Neural progenitor cell (in vitro differentiated cells): ENCODE data around the gene CASP9. TPM values are rescaled to one million over a fixed set of nuclear protein-coding genes. Genes with fewer than 3 reads are reported as not detected.

Experiments
- DNase-seq: peaks from one replicate; pipeline ENCODE4 v3.0.0-alpha.2; 2016; ENCODE audit warnings: low spot score
- H2AFZ ChIP-seq: fragments of 200-600 bp; sonication (generic); replicated peaks from 2 replicates; pipeline ENCODE4 v1.6.1; 2016; ENCODE audit warnings: antibody characterized with exemption
- H3F3A ChIP-seq: fragments of 200-600 bp; sonication (generic); 2 replicates; pipeline ENCODE4 v1.6.1; 2016; ENCODE audit warnings: antibody characterized with exemption, low read depth
- H3K27ac ChIP-seq: fragments of 200-600 bp; sonication (generic); 2 replicates; pipeline ENCODE4 v1.5.1; 2016; ENCODE audit warnings: mild to moderate bottlenecking
- H3K27me3 ChIP-seq: fragments of 200-600 bp; sonication (generic); 2 replicates; pipeline ENCODE4 v1.6.1; 2016; ENCODE audit warnings: mild to moderate bottlenecking, moderate library complexity
- H3K36me3 ChIP-seq: fragments of 200-600 bp; sonication (generic); 2 replicates; pipeline ENCODE4 v1.5.1; 2016
- H3K4me1 ChIP-seq: fragments of 200-600 bp; sonication (generic); 2 replicates; pipeline ENCODE4 v1.6.1; 2016; ENCODE audit warnings: mixed run types
- H3K4me2 ChIP-seq: fragments of 200-600 bp; sonication (generic); 2 replicates; pipeline ENCODE4 v1.6.1; 2016
- H3K4me3 ChIP-seq: fragments of 200-600 bp; sonication (generic); 2 replicates; pipeline ENCODE4 v1.5.1; 2016
- H3K79me2 ChIP-seq: fragments of 200-600 bp; sonication (generic); 2 replicates; pipeline ENCODE4 v1.6.1; 2016; ENCODE audit warnings: low read depth
- H3K9ac ChIP-seq: fragments of 200-600 bp; sonication (generic); 2 replicates; pipeline ENCODE4 v1.6.1; 2016
- H3K9me3 ChIP-seq: fragments of 200-600 bp; sonication (generic); 2 replicates; pipeline ENCODE4 v1.5.1; 2016; ENCODE audit warnings: low read depth
- H4K20me1 ChIP-seq: fragments of 200-600 bp; sonication (generic); 2 replicates; pipeline ENCODE4 v1.6.1; 2016; ENCODE audit warnings: low read depth
- H3K27ac Mint-ChIP-seq: 3 replicates; pipeline ENCODE4 v1.8.0; 2021; ENCODE audit warnings: mixed read lengths
- H3K27me3 Mint-ChIP-seq: 2 replicates; pipeline ENCODE4 v1.8.0; 2022; ENCODE audit warnings: low read depth, mild to moderate bottlenecking, inconsistent platforms, moderate library complexity, mixed read lengths; ENCODE audit not compliant: insufficient read depth
- H3K36me3 Mint-ChIP-seq: 3 replicates; pipeline ENCODE4 v1.8.0; 2021; ENCODE audit warnings: mixed read lengths
- H3K4me1 Mint-ChIP-seq: 3 replicates; pipeline ENCODE4 v1.8.0; 2021; ENCODE audit warnings: mixed read lengths
- H3K4me3 Mint-ChIP-seq: 3 replicates; pipeline ENCODE4 v1.8.0; 2021; ENCODE audit warnings: mild to moderate bottlenecking, moderate library complexity, mixed read lengths
- H3K9me3 Mint-ChIP-seq: 3 replicates; pipeline ENCODE4 v1.8.0; 2020; ENCODE audit warnings: mixed read lengths
- CTCF ChIP-seq: fragments of 200-600 bp; sonication (generic); IDR thresholded peaks from 2 replicates; pipeline ENCODE4 v1.5.1; 2017; ENCODE audit warnings: antibody characterized with exemption, mild to moderate bottlenecking
- EZH2 ChIP-seq: fragments of 200-600 bp; sonication (generic); IDR thresholded peaks from 2 replicates; pipeline ENCODE4 v1.6.1; 2017; ENCODE audit warnings: antibody characterized with exemption, mild to moderate bottlenecking, moderate library complexity
- EZH2phosphoT487 ChIP-seq: fragments of 200-600 bp; sonication (generic); IDR thresholded peaks from 2 replicates; pipeline ENCODE4 v1.6.1; 2017; ENCODE audit warnings: antibody characterized with exemption
- total RNA-seq: library from RNA; depleted of rRNA; stranded (reverse); fragments of >200 nt; gene quantifications from 2 replicates; pipeline ENCODE4 v1.2.3, GENCODE V29; 2015; ENCODE audit warnings: low replicate concordance

The CASP9 gene
- total RNA-seq, 1 donor from 2014 or later, result 12.4 TPM

- Mint-ChIP-seq H3K9me3 (no peaks in the 10 kb centered on the region), H3K4me3 (no peak overlapping the region), H3K27me3 (peaks cover 12% of the 10 kb centered on the region), H3K4me1 (peaks cover 16% of the 10 kb centered on the region), H3K27ac (no peak overlapping the region), H3K36me3 (no peaks in the 10 kb centered on the region)
- H3K79me2 ChIP-seq, result no peaks in the 10 kb centered on the region
- no peaks in the 10 kb centered on the region for H3K36me3 ChIP-seq
- no peak for DNase-seq
- H3F3A ChIP-seq, result no peaks in the 10 kb centered on the region
- no peak overlapping the region for H3K4me3 ChIP-seq
- no peaks in the 10 kb centered on the region for H4K20me1 ChIP-seq
- TF ChIP-seq CTCF (no peak), EZH2phosphoT487 (no peak), EZH2 (no peak)
- H3K4me2 ChIP-seq, result no peak overlapping the region
- no peak overlapping the region for H2AFZ ChIP-seq
- no peak overlapping the region for H3K9ac ChIP-seq
- H3K9me3 ChIP-seq, result no peaks in the 10 kb centered on the region
- H3K27ac ChIP-seq, result no peak overlapping the region
- H3K4me1 ChIP-seq, result no peaks in the 10 kb centered on the region
- H3K27me3 ChIP-seq, result no peaks in the 10 kb centered on the region
These were observed 70.3 kb downstream of the CASP9 start for GRCh38 chr1:15453734-15454133.

- Histone ChIP-seq H3K27ac (no peak overlapping the region), H3K27me3 (no peaks in the 10 kb centered on the region), H3K4me2 (no peak overlapping the region), H3F3A (no peaks in the 10 kb centered on the region), H4K20me1 (no peaks in the 10 kb centered on the region), H3K4me1 (no peaks in the 10 kb centered on the region), H3K9ac (no peak overlapping the region), H3K79me2 (no peaks in the 10 kb centered on the region), H3K9me3 (no peaks in the 10 kb centered on the region), H3K36me3 (no peaks in the 10 kb centered on the region), H2AFZ (no peak overlapping the region), H3K4me3 (no peak overlapping the region)
- TF ChIP-seq EZH2phosphoT487, result no peak
- TF ChIP-seq CTCF, result no peak
- no peak for TF ChIP-seq EZH2
- no peak overlapping the region for H3K27ac Mint-ChIP-seq
- no peaks in the 10 kb centered on the region for H3K36me3 Mint-ChIP-seq
- no peaks in the 10 kb centered on the region for H3K9me3 Mint-ChIP-seq
- peaks cover 16% of the 10 kb centered on the region for H3K4me1 Mint-ChIP-seq
- DNase-seq, result no peak
- peaks cover 12% of the 10 kb centered on the region for H3K27me3 Mint-ChIP-seq
- H3K4me3 Mint-ChIP-seq, result no peak overlapping the region
These were observed 71.0 kb downstream of the CASP9 start for GRCh38 chr1:15452866-15453571.

GRCh38 chr1:15452216-15452615 lies 71.8 kb downstream of the CASP9 start:
- Histone ChIP-seq H3F3A (no peaks in the 10 kb centered on the region), H3K36me3 (no peaks in the 10 kb centered on the region), H3K9ac (no peak overlapping the region), H4K20me1 (no peaks in the 10 kb centered on the region), H3K27me3 (no peaks in the 10 kb centered on the region), H3K9me3 (no peaks in the 10 kb centered on the region), H3K27ac (no peak overlapping the region), H3K4me2 (no peak overlapping the region), H3K4me3 (no peak overlapping the region), H3K4me1 (no peaks in the 10 kb centered on the region), H3K79me2 (no peaks in the 10 kb centered on the region), H2AFZ (no peak overlapping the region)
- Mint-ChIP-seq H3K36me3 (no peaks in the 10 kb centered on the region), H3K4me1 (peaks cover 16% of the 10 kb centered on the region), H3K4me3 (no peak overlapping the region), H3K9me3 (no peaks in the 10 kb centered on the region), H3K27me3 (peaks cover 10% of the 10 kb centered on the region), H3K27ac (no peak overlapping the region)
- DNase-seq, result no peak
- TF ChIP-seq EZH2phosphoT487, result no peak
- no peak for TF ChIP-seq EZH2
- TF ChIP-seq CTCF, result no peak
